HEK293 (cell line): ENCODE data around the gene PHACTR1.

Source experiments
- CTCF ChIA-PET: fragments of 350-600 bp; formaldehyde crosslinking; extraction: SDS; loops from one replicate; lab custom pipeline; 2021; ENCODE audit warnings: antibody characterized with exemption; lab: Yijun Ruan, JAX
- POLR2A ChIA-PET: fragments of 300-600 bp; formaldehyde crosslinking; extraction: SDS; loops from one replicate; lab custom pipeline; 2020; ENCODE audit warnings: antibody characterized with exemption, inconsistent platforms; lab: Yijun Ruan, JAX
- H3K27ac ChIP-seq: fragments of 200-500 bp; sonication (Bioruptor generic); 2 replicates; pipeline ENCODE4 v1.5.1; 2014; ENCODE audit warnings: low read depth, low read length, control low read depth, inconsistent platforms; ENCODE audit errors: extremely low read depth
- H3K36me3 ChIP-seq, 2 experiments: fragments of 200-500 bp in 1 of 2; sonication (Bioruptor generic) in 1 of 2; 1 replicate in 1 of 2; 2 replicates in 1 of 2; pipeline ENCODE4 v1.5.1; 2014 to 2017; ENCODE audit warnings: inconsistent platforms in 2 of 2, low read length in 2 of 2; ENCODE audit not compliant: control insufficient read depth in 2 of 2, insufficient read depth in 1 of 2
- H3K4me1 ChIP-seq: fragments of 200-500 bp; sonication (Bioruptor generic); 2 replicates; pipeline ENCODE4 v1.5.1; 2014; ENCODE audit warnings: mild to moderate bottlenecking, low read length, inconsistent platforms; ENCODE audit not compliant: control insufficient read depth, insufficient read depth
- H3K4me3 ChIP-seq: 2 replicates; pipeline ENCODE4 v1.5.1; 2011; ENCODE audit warnings: low read depth, mild to moderate bottlenecking, control low read depth, low read length, moderate library complexity
- H3K9me3 ChIP-seq: fragments of 200-500 bp; sonication (Bioruptor generic); 2 replicates; pipeline ENCODE4 v1.5.1; 2014; ENCODE audit warnings: low read depth, low read length, inconsistent platforms; ENCODE audit not compliant: control insufficient read depth, insufficient read depth
- ATF2 ChIP-seq: fragments of 450-650 bp; formaldehyde crosslinking; IDR thresholded peaks from 2 replicates; pipeline ENCODE4 v1.5.1; 2016; ENCODE audit warnings: missing biosample characterization, missing genetic modification characterization, low read depth
- IKZF3 ChIP-seq: fragments of 450-650 bp; IDR thresholded peaks from 2 replicates; pipeline ENCODE4 v1.5.0; 2018; ENCODE audit warnings: missing biosample characterization, mild to moderate bottlenecking, missing genetic modification characterization, moderate library complexity
- KLF1 ChIP-seq: fragments of 450-650 bp; formaldehyde crosslinking; IDR thresholded peaks from 2 replicates; pipeline ENCODE4 v1.5.1; 2016; ENCODE audit warnings: missing biosample characterization, missing genetic modification characterization
- KLF7 ChIP-seq: fragments of 450-650 bp; formaldehyde crosslinking; IDR thresholded peaks from 2 replicates; pipeline ENCODE4 v1.5.1; 2016; ENCODE audit warnings: missing biosample characterization, missing genetic modification characterization, borderline replicate concordance
- MEIS1 ChIP-seq: sonication (generic); formaldehyde crosslinking; IDR thresholded peaks from 2 replicates; pipeline ENCODE4 v1.8.1; 2022; ENCODE audit warnings: missing genetic modification reagents, mild to moderate bottlenecking, borderline replicate concordance
- OSR2 ChIP-seq: fragments of 450-650 bp; formaldehyde crosslinking; IDR thresholded peaks from 2 replicates; pipeline ENCODE4 v1.5.1; 2016; ENCODE audit warnings: missing biosample characterization, missing genetic modification characterization
- PRDM10 ChIP-seq: fragments of 450-650 bp; formaldehyde crosslinking; IDR thresholded peaks from 2 replicates; pipeline ENCODE4 v1.5.1; 2016; ENCODE audit warnings: missing biosample characterization, missing genetic modification characterization
- SP7 ChIP-seq: fragments of 450-650 bp; formaldehyde crosslinking; IDR thresholded peaks from 2 replicates; pipeline ENCODE4 v1.5.1; 2016; ENCODE audit warnings: missing biosample characterization, missing genetic modification characterization
- ZBTB8A ChIP-seq: fragments of 450-650 bp; formaldehyde crosslinking; IDR thresholded peaks from 2 replicates; pipeline ENCODE4 v1.5.1; 2016; ENCODE audit warnings: missing biosample characterization, missing genetic modification characterization
- ZEB2 ChIP-seq: fragments of 450-650 bp; formaldehyde crosslinking; IDR thresholded peaks from 2 replicates; pipeline ENCODE4 v1.5.1; 2016; ENCODE audit warnings: missing biosample characterization, missing genetic modification characterization
- ZIC2 ChIP-seq: fragments of 450-650 bp; formaldehyde crosslinking; IDR thresholded peaks from 2 replicates; pipeline ENCODE4 v1.5.1; 2016; ENCODE audit warnings: missing biosample characterization, missing genetic modification characterization
- ZNF132 ChIP-seq: fragments of 450-650 bp; formaldehyde crosslinking; IDR thresholded peaks from 2 replicates; pipeline ENCODE4 v1.5.1; 2017; ENCODE audit warnings: missing biosample characterization, missing genetic modification characterization, borderline replicate concordance
- ZNF2 ChIP-seq: fragments of 450-650 bp; formaldehyde crosslinking; IDR thresholded peaks from 2 replicates; pipeline ENCODE4 v1.5.1; 2016; ENCODE audit warnings: missing biosample characterization, missing genetic modification characterization
- ZNF266 ChIP-seq: fragments of 450-650 bp; formaldehyde crosslinking; IDR thresholded peaks from 2 replicates; pipeline ENCODE4 v1.5.1; 2016; ENCODE audit warnings: missing biosample characterization, missing genetic modification characterization, low read depth
- ZNF311 ChIP-seq: fragments of 450-650 bp; formaldehyde crosslinking; IDR thresholded peaks from 2 replicates; pipeline ENCODE4 v1.5.1; 2017; ENCODE audit warnings: missing biosample characterization, missing genetic modification characterization, borderline replicate concordance
- ZNF544 ChIP-seq: fragments of 450-650 bp; formaldehyde crosslinking; IDR thresholded peaks from 2 replicates; pipeline ENCODE4 v1.5.0; 2017; ENCODE audit warnings: missing biosample characterization, missing genetic modification characterization
- ZNF560 ChIP-seq: fragments of 450-650 bp; formaldehyde crosslinking; IDR thresholded peaks from 2 replicates; pipeline ENCODE4 v1.5.1; 2017; ENCODE audit warnings: missing biosample characterization, missing genetic modification characterization, borderline replicate concordance
- ZNF623 ChIP-seq: fragments of 450-650 bp; formaldehyde crosslinking; IDR thresholded peaks from 2 replicates; pipeline ENCODE4 v1.5.1; 2016; ENCODE audit warnings: missing biosample characterization, missing genetic modification characterization
- ZNF624 ChIP-seq: fragments of 450-650 bp; formaldehyde crosslinking; IDR thresholded peaks from 2 replicates; pipeline ENCODE4 v1.5.1; 2017; ENCODE audit warnings: missing biosample characterization, missing genetic modification characterization
- ZNF660 ChIP-seq: fragments of 450-650 bp; IDR thresholded peaks from 2 replicates; pipeline ENCODE4 v1.5.1; 2018; ENCODE audit warnings: missing biosample characterization, mild to moderate bottlenecking, missing genetic modification characterization
- ZNF76 ChIP-seq: fragments of 450-650 bp; formaldehyde crosslinking; IDR thresholded peaks from 2 replicates; pipeline ENCODE4; 2016; ENCODE audit warnings: low read depth, missing biosample characterization, missing genetic modification characterization, borderline replicate concordance
- ZNF791 ChIP-seq: fragments of 450-650 bp; formaldehyde crosslinking; IDR thresholded peaks from 2 replicates; pipeline ENCODE4 v1.5.1; 2016; ENCODE audit warnings: missing biosample characterization, missing genetic modification characterization

PHACTR1 gene

GRCh38 chr6:13336553-13336952, 620.0 kb downstream of the PHACTR1 start (continued):
- TF ChIP-seq PRDM10, result peak; percentile 47
- no peak for TF ChIP-seq ZNF266 (tag by site-specific recombination)
- no peak for TF ChIP-seq ZNF311 (tag by site-specific recombination)
- TF ChIP-seq ZNF544 (tag by site-specific recombination), result no peak
- TF ChIP-seq KLF7 (tag by site-specific recombination), result no peak
- no peak for TF ChIP-seq ZNF623 (tag by site-specific recombination)
- TF ChIP-seq ZNF560 (tag by site-specific recombination), result no peak
- TF ChIP-seq ZNF660 (tag by site-specific recombination), result peak; percentile 62; the same call in 1 of the 2 replicates
- peak; percentile 23; the same call in 1 of the 2 replicates for TF ChIP-seq ZBTB8A
- peak; percentile 35; the same call in 1 of the 2 replicates for TF ChIP-seq ZEB2 (tag by site-specific recombination)
- TF ChIP-seq SP7 (tag by site-specific recombination), result 0 out of 2 replicates have a peak, but pooled peaks have one; percentile 28
- TF ChIP-seq ZNF2 (tag by site-specific recombination), result peak; percentile 50; the same call in 1 of the 2 replicates
- no peak for TF ChIP-seq ZIC2 (tag by site-specific recombination)
- no peak for TF ChIP-seq OSR2 (tag by site-specific recombination)
- peak; percentile 70; the same call in 1 of the 2 replicates for TF ChIP-seq IKZF3 (tag by site-specific recombination)

GRCh38 chr6:13338038-13338437, 621.5 kb downstream of the PHACTR1 start:
- Histone ChIP-seq H3K36me3 (no peaks in the 10 kb centered on the region), H3K27ac (no peak overlapping the region), H3K9me3 (no peaks in the 10 kb centered on the region)
- ChIA-PET POLR2A (interaction anchor here (0.8 to 1.3 kb wide), 2 partner anchors 11 to 41 kb away, joined by 3 read pairs; no protein-coding TSS in a partner anchor), CTCF (interaction anchor here (0.6 to 3.9 kb wide), 19 partner anchors 9 to 357 kb away, joined by 3 to 23 read pairs (median 4); partner anchors contain the start of genes NOL7 and SIRT5)
- TF ChIP-seq ZNF624 (tag by site-specific recombination), result no peak
- TF ChIP-seq KLF1 (tag by site-specific recombination), result no peak
- TF ChIP-seq ZNF76 (tag by site-specific recombination), result no peak
- no peak for TF ChIP-seq ZNF132
- no peak for TF ChIP-seq MEIS1 (CRISPR knock-in tag)
- TF ChIP-seq ATF2 (tag by site-specific recombination), result no peak
- no peak for TF ChIP-seq ZNF791 (tag by site-specific recombination)
- TF ChIP-seq, all 188 proteins: peak for 0
- Histone ChIP-seq H3K4me1 (no peaks in the 10 kb centered on the region), H3K4me3 (no peak overlapping the region)
